Measurements from ENCODE around the gene CRTC3. TPM values are rescaled to one million over a fixed set of nuclear protein-coding genes. Genes with fewer than 3 reads are reported as not detected.
A peak's percentile ranks its signal among the peaks of the same experiment; 100 is the strongest.

Gene CRTC3
- total RNA-seq, 2 experiments from 2014 or later, result 5.6 to 14.7 TPM

- no peaks in the 10 kb centered on the region for H3K79me2 ChIP-seq (ENCODE audit: insufficient read depth, low read depth, low read length)
- intact Hi-C loops (cut with micrococcal nuclease; ENCODE audit: unreplicated experiment), result loop anchor here (5.0 kb wide), 1 partner anchor 325 kb away; no protein-coding TSS in a partner anchor
- H3K4me2 ChIP-seq (ENCODE audit: low read length), result no peak overlapping the region
- H3K27ac ChIP-seq (ENCODE audit: low read depth, low read length, poor library complexity, severe bottlenecking), result no peak overlapping the region
- H3K9me3 ChIP-seq (ENCODE audit: low read length), result no peaks in the 10 kb centered on the region
- H3K4me3 ChIP-seq (ENCODE audit: low read depth, low read length, poor library complexity, severe bottlenecking), result no peak overlapping the region
- H3K36me3 ChIP-seq (ENCODE audit: insufficient read depth, low read length), result no peaks in the 10 kb centered on the region
- peaks cover 7% of the 10 kb centered on the region for H3K4me1 ChIP-seq (ENCODE audit: insufficient read depth, low read length, poor library complexity, severe bottlenecking)
- ChIA-PET POLR2A (interaction anchor here (0.6 kb wide), 1 partner anchor 10 kb away, joined by 3 read pairs; no protein-coding TSS in a partner anchor), CTCF (ENCODE audit: unreplicated experiment) (interaction anchor here (0.7 to 1.3 kb wide), 2 partner anchors 238 to 284 kb away, joined by 3 to 8 read pairs; partner anchors contain the start of gene HDDC3)
- TF ChIP-seq EZH2phosphoT487 (IDR thresholded peaks at IDR 0.05; ENCODE audit: borderline replicate concordance, low read depth, low read length) (no peak), CTCF (conservative IDR thresholded peaks at IDR 0.05; ENCODE audit: low read length) (no peak)
- no peaks in the 10 kb centered on the region for H4K20me1 ChIP-seq (ENCODE audit: insufficient read depth, low read length)
- H3K9me2 ChIP-seq (ENCODE audit: insufficient read depth, low read length), result no peaks in the 10 kb centered on the region
- no peak for DNase-seq (ENCODE audit: low spot score)
- no peak overlapping the region for H2AFZ ChIP-seq (ENCODE audit: low read length)
- BruUV-seq (replicated peaks), result no TSS peak
These were observed 117.6 kb downstream of the CRTC3 start for GRCh38 chr15:90647326-90647725.

GRCh38 chr15:90648137-90649070 lies 118.7 kb downstream of the CRTC3 start:
- CTCF ChIA-PET (ENCODE audit: unreplicated experiment), result interaction anchor here (0.7 to 1.3 kb wide), 2 partner anchors 237 to 283 kb away, joined by 3 to 8 read pairs; partner anchors contain the start of gene HDDC3

More at GRCh38 chr15:90648137-90649070, 118.7 kb downstream of the CRTC3 start:
- intact Hi-C loops (cut with micrococcal nuclease; ENCODE audit: unreplicated experiment), result loop anchor here (1.0 to 5.0 kb wide), 4 partner anchors 45 to 326 kb away; no protein-coding TSS in a partner anchor
- H4K20me1 ChIP-seq (ENCODE audit: insufficient read depth, low read length), result no peaks in the 10 kb centered on the region
- no TSS peak for BruUV-seq (replicated peaks)
- peak overlapping the region; percentile 33; the same call in 1 of the 2 replicates for H2AFZ ChIP-seq (ENCODE audit: low read length)
- no peak overlapping the region for H3K27ac ChIP-seq (ENCODE audit: low read depth, low read length, poor library complexity, severe bottlenecking)
- peak overlapping the region; percentile 39; the same call in 1 of the 2 replicates for H3K4me2 ChIP-seq (ENCODE audit: low read length)
- no peaks in the 10 kb centered on the region for H3K36me3 ChIP-seq (ENCODE audit: insufficient read depth, low read length)
- no peaks in the 10 kb centered on the region for H3K79me2 ChIP-seq (ENCODE audit: insufficient read depth, low read depth, low read length)
- POLR2A ChIA-PET, result interaction anchor here (0.6 to 0.7 kb wide), 2 partner anchors 9 to 282 kb away, joined by 3 read pairs; no protein-coding TSS in a partner anchor
- no peaks in the 10 kb centered on the region for H3K9me3 ChIP-seq (ENCODE audit: low read length)
- H3K4me3 ChIP-seq (ENCODE audit: low read depth, low read length, poor library complexity, severe bottlenecking), result no peak overlapping the region
- TF ChIP-seq CTCF (conservative IDR thresholded peaks at IDR 0.05; ENCODE audit: low read length), result peak; percentile 97
- TF ChIP-seq EZH2phosphoT487 (IDR thresholded peaks at IDR 0.05; ENCODE audit: borderline replicate concordance, low read depth, low read length), result no peak
- no peaks in the 10 kb centered on the region for H3K9me2 ChIP-seq (ENCODE audit: insufficient read depth, low read length)
- DNase-seq (ENCODE audit: low spot score), result peak; percentile 84
- H3K4me1 ChIP-seq (ENCODE audit: insufficient read depth, low read length, poor library complexity, severe bottlenecking), result peaks cover 7% of the 10 kb centered on the region

Data from OCI-LY7 (cell line).